HepG2 (cell line): ENCODE measurements around the gene WDR43. TPM values are rescaled to one million over a fixed set of nuclear protein-coding genes. Genes with fewer than 3 reads are reported as not detected.

Source experiments
- ARID5B ChIP-seq: IDR thresholded peaks from 2 replicates; pipeline ENCODE4 v1.4.0; 2020; ENCODE audit warnings: mild to moderate bottlenecking, missing genetic modification reagents
- DRAP1 ChIP-seq: IDR thresholded peaks from 2 replicates; pipeline ENCODE4 v1.6.1; 2016; ENCODE audit warnings: missing genetic modification reagents, missing compliant biosample characterization
- ERF ChIP-seq: IDR thresholded peaks from 2 replicates; pipeline ENCODE4 v1.6.1; 2018; ENCODE audit warnings: missing biosample characterization, missing genetic modification reagents
- HMG20A ChIP-seq: IDR thresholded peaks from 2 replicates; pipeline ENCODE4 v1.6.1; 2016; ENCODE audit warnings: borderline replicate concordance
- KLF12 ChIP-seq: sonication (generic); formaldehyde crosslinking; IDR thresholded peaks from 2 replicates; pipeline ENCODE4 v1.4.0; 2020; ENCODE audit warnings: missing genetic modification reagents, borderline replicate concordance
- NFE2L2 ChIP-seq: fragments of 150-350 bp; IDR thresholded peaks from 2 replicates; pipeline ENCODE4 v1.6.1; 2014; ENCODE audit warnings: low read length
- PITX1 ChIP-seq: sonication (generic); formaldehyde crosslinking; IDR thresholded peaks from 2 replicates; pipeline ENCODE4 v1.5.1; 2020; ENCODE audit warnings: mild to moderate bottlenecking, missing genetic modification reagents
- SAFB2 ChIP-seq: sonication (generic); formaldehyde crosslinking; IDR thresholded peaks from 2 replicates; pipeline ENCODE4 v1.5.1; 2020; ENCODE audit warnings: missing genetic modification reagents, low read depth, mild to moderate bottlenecking, borderline replicate concordance
- TCF7 ChIP-seq: sonication (generic); IDR thresholded peaks from 2 replicates; pipeline ENCODE4 v1.6.1; 2016; ENCODE audit warnings: antibody characterized with exemption, low read depth
- THYN1 ChIP-seq: sonication (generic); formaldehyde crosslinking; IDR thresholded peaks from 2 replicates; pipeline ENCODE4 v1.8.1; 2023; ENCODE audit warnings: low read depth, mild to moderate bottlenecking, moderate library complexity, missing genetic modification reagents, borderline replicate concordance
- ZBTB10 ChIP-seq: sonication (generic); formaldehyde crosslinking; IDR thresholded peaks from 2 replicates; pipeline ENCODE4 v1.4.0; 2020; ENCODE audit warnings: missing genetic modification reagents, borderline replicate concordance
- ZBTB46 ChIP-seq: sonication (generic); formaldehyde crosslinking; IDR thresholded peaks from 2 replicates; pipeline ENCODE4 v1.4.0; 2020; ENCODE audit warnings: mild to moderate bottlenecking, missing genetic modification reagents, borderline replicate concordance
- ZNF234 ChIP-seq: sonication (generic); formaldehyde crosslinking; conservative IDR thresholded peaks from 2 replicates; pipeline ENCODE4 v1.5.1; 2020; ENCODE audit warnings: mild to moderate bottlenecking, missing genetic modification reagents
- ZNF235 ChIP-seq: sonication (generic); formaldehyde crosslinking; IDR thresholded peaks from 2 replicates; pipeline ENCODE4 v1.8.1; 2023; ENCODE audit warnings: mild to moderate bottlenecking, missing genetic modification reagents, borderline replicate concordance
- ZNF260 ChIP-seq: sonication (generic); formaldehyde crosslinking; IDR thresholded peaks from 2 replicates; pipeline ENCODE4 v1.4.0; 2020; ENCODE audit warnings: missing genetic modification reagents, low read depth, mild to moderate bottlenecking, borderline replicate concordance
- ZNF3 ChIP-seq: IDR thresholded peaks from 2 replicates; pipeline ENCODE4 v1.7.0; 2017; ENCODE audit warnings: inconsistent platforms
- ZNF441 ChIP-seq: sonication (generic); formaldehyde crosslinking; IDR thresholded peaks from 2 replicates; pipeline ENCODE4 v1.7.0; 2021; ENCODE audit warnings: missing genetic modification reagents, borderline replicate concordance
- ZNF720 ChIP-seq: sonication (generic); formaldehyde crosslinking; IDR thresholded peaks from 2 replicates; pipeline ENCODE4 v1.4.0; 2020; ENCODE audit warnings: missing genetic modification reagents
- polyA plus RNA-seq, 8 experiments: library from polyadenylated mRNA; depleted of rRNA in 3 of 8; stranded (reverse) in 7 of 8; unstranded in 1 of 8; fragments of >200 nt; fragmentation: Illumina TruSeq in 4 of 8; extraction: Trizol in 4 of 8; gene quantifications; 2 replicates each; pipeline versions ENCODE4 v1.2.1 to v1.2.3, GENCODE V29; 2011 to 2016; ENCODE audit warnings: low read depth in 4 of 8, missing spikeins in 1 of 8, mixed read lengths in 1 of 8; ENCODE audit not compliant: insufficient read depth in 1 of 8
- total RNA-seq, 5 experiments: library from RNA; depleted of rRNA; stranded (reverse); fragments of >200 nt; fragmentation: Illumina TruSeq; extraction: Trizol; gene quantifications; 2 replicates each; pipeline ENCODE4 v1.2.3, GENCODE V29; 2016; ENCODE audit warnings: low read depth in 1 of 5

WDR43 gene
- total and polyA plus RNA-seq, 2 of the 13 experiments (the other 11 are each of a cell fraction or from before 2014, with no cell fraction given): 121 to 167 TPM

- TF ChIP-seq THYN1: no peak
- peak; percentile 67; the same call in 1 of the 2 replicates for TF ChIP-seq KLF12 (CRISPR knock-in tag)
- TF ChIP-seq ZNF235 (CRISPR knock-in tag): peak; percentile 45; the same call in 1 of the 2 replicates
- peak; percentile 94 for TF ChIP-seq ERF (CRISPR knock-in tag)
- TF ChIP-seq ZNF441 (CRISPR knock-in tag): peak; percentile 87
- TF ChIP-seq DRAP1 (CRISPR knock-in tag): peak; percentile 85
- TF ChIP-seq HMG20A (CRISPR knock-in tag): no peak
- TF ChIP-seq ZNF234 (CRISPR knock-in tag): peak; percentile 45; the same call in 1 of the 2 replicates
- no peak for TF ChIP-seq ZBTB46
- peak; percentile 64 for TF ChIP-seq ARID5B
- TF ChIP-seq ZNF720 (CRISPR knock-in tag): peak; percentile 81; the same call in 1 of the 2 replicates
- no peak for TF ChIP-seq ZNF260 (CRISPR knock-in tag)
- TF ChIP-seq SAFB2 (CRISPR knock-in tag): no peak; the same call in none of the 2 replicates
- no peak for TF ChIP-seq TCF7
- TF ChIP-seq ZBTB10 (CRISPR knock-in tag): 0 out of 2 replicates have a peak, but pooled peaks have one; percentile 7
- TF ChIP-seq PITX1 (CRISPR knock-in tag): peak; percentile 74
- TF ChIP-seq ZNF3: 0 out of 2 replicates have a peak, but pooled peaks have one; percentile 41
- no peak for TF ChIP-seq NFE2L2
Observed at GRCh38 chr2:28894470-28895188, at the start of gene WDR43 (continued).
